Activated effector memory CD4-positive, alpha-beta T cell treated with Interleukin-2 at 50 U/mL for 16 hours (primary cell): Measurements from ENCODE around the gene RABL6.

Experiments
- DNase-seq: peaks from one replicate; pipeline ENCODE4 v3.0.0-alpha.2; 2020

Gene RABL6

GRCh38 chr9:136849038-136849959 lies 41.6 kb downstream of the RABL6 start, which contains the start of gene PHPT1:
PHPT1 (plus strand) TSS chr9:136849409; CDS start chr9:136849431, 22 bp downstream.
- peak; percentile 94 for DNase-seq

GRCh38 chr9:136849960-136850865 lies 42.5 kb downstream of the RABL6 start:
- no peak for DNase-seq

DNA sequence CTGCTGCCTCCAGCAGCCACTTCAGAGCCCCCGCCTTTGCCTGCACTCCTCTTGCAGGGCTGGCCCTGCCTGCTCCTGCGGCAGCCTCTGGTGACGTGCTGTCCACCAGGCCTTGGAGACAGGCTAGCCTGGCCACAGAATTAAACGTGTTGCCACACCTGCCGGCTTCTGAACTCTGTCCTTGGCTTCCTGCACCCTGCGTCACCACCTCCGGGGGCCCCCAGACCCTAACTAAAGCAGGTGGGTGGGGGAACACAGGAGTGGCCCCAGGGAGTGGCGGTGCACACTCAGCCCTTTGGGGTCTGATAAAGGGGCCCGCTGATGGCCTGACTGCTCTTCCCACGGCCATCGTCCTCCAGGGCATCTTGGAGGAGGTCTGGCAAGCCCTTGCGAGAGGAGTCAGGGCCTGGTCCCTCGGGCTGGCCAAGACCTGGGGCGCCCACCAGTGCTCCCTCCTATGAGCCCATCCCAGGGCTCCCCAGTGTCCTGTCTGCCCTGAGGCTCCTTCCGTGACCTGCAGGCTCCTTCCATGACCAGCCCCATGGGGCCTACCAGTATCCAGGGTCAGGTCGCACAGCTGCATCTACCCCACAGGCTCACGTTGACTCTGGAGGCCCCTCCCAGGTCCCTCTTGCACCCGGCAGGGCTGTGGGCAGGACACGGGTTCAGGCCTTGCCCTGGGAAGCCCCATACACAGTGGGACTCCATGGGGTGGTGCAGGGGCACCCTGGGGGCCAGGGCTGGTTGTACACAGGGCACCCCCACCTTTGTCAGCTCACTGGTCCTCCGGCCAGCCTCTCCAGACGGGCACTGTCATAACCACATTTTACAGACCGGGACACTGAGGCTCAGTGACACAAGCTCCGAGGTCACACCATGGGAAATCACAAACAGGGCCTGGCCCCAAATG lies 43.4 kb downstream of the RABL6 start:
- DNase-seq, result no peak

- no peak for DNase-seq
Observed at GRCh38 chr9:136851941-136852663, 44.4 kb downstream of the RABL6 start, which contains the start of gene MAMDC4. MAMDC4 (plus strand) TSS chr9:136852346; CDS start chr9:136852417, 71 bp downstream.

GRCh38 chr9:136852664-136853595 lies 45.2 kb downstream of the RABL6 start:
- DNase-seq, result no peak

DNA sequence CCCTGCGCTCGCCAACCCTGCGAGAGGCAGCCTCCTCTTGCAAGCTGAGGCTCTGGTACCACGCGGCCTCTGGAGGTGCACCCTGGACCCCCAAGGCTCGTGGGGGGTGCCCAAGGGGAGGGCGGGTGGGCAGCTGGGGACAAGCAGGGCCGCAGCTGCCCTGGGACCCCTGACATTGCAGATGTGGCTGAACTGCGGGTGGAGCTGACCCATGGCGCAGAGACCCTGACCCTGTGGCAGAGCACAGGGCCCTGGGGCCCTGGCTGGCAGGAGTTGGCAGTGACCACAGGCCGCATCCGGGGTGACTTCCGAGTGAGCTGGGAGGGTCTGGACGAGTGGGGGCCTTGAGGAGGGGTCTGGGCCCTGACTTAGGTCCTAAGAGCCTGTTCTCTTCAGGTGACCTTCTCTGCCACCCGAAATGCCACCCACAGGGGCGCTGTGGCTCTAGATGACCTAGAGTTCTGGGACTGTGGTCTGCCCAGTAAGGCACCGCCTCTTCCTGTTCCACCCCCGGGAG lies 45.9 kb downstream of the RABL6 start:
- DNase-seq, result no peak

DNA sequence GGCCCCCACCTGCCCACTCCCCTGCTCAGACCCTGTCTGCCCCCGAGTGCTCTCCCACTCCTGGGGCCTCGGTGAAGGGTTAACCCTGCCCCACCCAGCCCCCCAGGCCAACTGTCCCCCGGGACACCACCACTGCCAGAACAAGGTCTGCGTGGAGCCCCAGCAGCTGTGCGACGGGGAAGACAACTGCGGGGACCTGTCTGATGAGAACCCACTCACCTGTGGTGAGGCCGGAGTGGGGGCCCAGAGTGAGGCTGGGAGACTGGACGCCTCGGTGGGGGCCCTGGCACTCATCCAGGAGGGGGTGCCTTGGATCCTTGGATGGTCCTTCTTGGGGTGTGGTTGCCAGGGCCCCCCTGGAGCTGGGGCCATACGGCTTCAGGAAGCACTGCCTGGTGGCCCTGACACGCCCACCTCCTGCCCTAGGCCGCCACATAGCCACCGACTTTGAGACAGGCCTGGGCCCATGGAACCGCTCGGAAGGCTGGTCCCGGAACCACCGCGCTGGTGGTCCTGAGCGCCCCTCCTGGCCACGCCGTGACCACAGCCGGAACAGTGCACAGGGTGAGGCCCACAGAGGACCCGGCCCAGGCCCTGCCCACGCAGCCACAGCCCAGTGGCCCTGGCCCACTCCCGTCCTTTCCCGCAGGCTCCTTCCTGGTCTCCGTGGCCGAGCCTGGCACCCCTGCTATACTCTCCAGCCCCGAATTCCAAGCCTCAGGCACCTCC lies 46.5 kb downstream of the RABL6 start:
- DNase-seq, result no peak

DNA sequence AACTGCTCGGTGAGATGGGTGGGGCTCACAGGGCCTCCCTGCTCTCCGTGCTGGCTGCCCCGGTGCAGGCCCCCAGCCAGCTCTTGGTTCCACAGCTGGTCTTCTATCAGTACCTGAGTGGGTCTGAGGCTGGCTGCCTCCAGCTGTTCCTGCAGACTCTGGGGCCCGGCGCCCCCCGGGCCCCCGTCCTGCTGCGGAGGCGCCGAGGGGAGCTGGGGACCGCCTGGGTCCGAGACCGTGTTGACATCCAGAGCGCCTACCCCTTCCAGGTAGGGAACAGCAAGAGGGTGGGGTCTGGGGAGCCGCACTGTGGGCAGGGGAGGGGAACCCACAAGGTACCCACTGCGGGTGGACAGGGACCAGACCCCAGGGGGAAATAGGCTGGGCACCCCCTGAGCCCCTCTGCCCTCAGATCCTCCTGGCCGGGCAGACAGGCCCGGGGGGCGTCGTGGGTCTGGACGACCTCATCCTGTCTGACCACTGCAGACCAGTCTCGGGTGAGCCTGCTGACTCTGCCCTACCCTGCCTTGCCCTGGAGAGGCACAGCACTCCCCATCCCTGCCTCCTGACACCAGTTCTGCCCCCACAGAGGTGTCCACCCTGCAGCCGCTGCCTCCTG lies 47.2 kb downstream of the RABL6 start:
- DNase-seq, result no peak

- no peak for DNase-seq
Observed at GRCh38 chr9:136855461-136856078, 47.8 kb downstream of the RABL6 start.

- DNase-seq, result no peak
Observed at GRCh38 chr9:136856079-136856476, 48.3 kb downstream of the RABL6 start.

DNA sequence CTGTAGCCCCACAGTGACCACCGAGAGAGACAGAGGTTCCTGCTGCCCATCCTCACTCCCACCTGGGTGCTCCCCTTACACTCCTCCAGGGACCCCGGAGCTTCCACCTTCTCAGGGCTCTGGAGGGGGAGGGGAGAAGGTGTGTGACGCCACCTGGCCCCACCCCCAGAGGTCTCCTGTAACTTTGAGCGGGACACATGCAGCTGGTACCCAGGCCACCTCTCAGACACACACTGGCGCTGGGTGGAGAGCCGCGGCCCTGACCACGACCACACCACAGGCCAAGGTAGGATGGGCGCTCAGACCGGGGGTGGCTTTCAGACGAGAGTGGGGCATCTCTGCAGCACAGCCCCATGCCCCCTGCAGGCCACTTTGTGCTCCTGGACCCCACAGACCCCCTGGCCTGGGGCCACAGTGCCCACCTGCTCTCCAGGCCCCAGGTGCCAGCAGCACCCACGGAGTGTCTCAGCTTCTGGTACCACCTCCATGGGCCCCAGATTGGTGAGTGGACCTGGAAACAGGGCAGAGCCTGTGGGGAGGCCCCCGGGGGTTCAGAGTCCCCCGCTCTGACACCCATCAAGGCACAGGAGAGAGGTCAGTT lies 48.9 kb downstream of the RABL6 start:
- no peak for DNase-seq

DNA sequence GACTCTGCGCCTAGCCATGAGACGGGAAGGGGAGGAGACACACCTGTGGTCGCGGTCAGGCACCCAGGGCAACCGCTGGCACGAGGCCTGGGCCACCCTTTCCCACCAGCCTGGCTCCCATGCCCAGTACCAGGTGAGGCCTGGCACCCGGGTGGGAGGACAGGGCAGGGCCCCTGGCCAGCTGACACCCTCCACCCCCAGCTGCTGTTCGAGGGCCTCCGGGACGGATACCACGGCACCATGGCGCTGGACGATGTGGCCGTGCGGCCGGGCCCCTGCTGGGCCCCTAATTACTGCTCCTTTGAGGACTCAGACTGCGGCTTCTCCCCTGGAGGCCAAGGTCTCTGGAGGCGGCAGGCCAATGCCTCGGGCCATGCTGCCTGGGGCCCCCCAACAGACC lies 49.4 kb downstream of the RABL6 start:
- no peak for DNase-seq

- no peak for DNase-seq
Observed at GRCh38 chr9:136857581-136858412, 50.0 kb downstream of the RABL6 start.

- no peak for DNase-seq
Observed at GRCh38 chr9:136858452-136858843, 50.7 kb downstream of the RABL6 start.

DNA sequence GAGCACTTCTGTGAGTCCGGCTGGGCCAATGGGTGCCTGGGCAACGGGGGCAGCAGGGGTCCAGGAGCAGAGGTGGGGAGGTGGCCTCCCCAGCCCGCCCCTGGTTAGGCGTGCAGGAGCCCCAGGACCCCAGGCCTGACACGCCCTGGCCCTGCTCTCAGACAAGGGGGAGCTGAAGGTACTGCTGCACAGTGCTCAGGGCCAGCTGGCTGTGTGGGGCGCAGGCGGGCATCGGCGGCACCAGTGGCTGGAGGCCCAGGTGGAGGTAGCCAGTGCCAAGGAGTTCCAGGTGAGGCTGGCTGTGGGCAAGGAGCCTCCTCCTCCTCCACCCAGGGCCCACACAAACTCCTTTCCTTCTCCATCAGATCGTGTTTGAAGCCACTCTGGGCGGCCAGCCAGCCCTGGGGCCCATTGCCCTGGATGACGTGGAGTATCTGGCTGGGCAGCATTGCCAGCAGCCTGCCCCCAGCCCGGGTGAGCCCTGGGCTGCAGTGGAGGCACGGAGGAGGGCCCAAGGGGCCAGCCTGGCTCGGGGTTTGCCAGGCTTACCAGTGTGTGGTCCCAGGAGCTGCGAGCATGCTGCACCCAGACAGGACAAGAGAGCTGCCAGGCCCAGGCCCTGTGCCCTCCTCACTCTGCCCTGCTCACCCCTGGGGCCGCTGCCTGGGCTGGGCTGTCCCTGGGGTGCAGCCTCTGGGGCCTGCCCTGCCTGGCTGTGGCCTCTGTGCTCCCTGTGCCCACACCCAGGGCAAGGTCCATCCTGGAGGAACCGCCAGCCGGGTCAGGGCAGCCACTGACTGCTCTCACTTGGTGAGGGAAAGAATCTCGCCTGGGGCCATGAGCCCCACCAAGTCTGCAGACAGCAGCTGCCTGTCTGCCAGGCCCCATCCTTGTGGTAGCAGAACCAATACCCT lies 51.4 kb downstream of the RABL6 start:
- DNase-seq, result no peak

GRCh38 chr9:136860529-136860928 lies 52.8 kb downstream of the RABL6 start:
- no peak for DNase-seq
